Measurements from ENCODE around the gene ZIC4. TPM values are rescaled to one million over a fixed set of nuclear protein-coding genes. Genes with fewer than 3 reads are reported as not detected.

Gene ZIC4
- polyA plus RNA-seq, 1 of the 3 experiments (the other 2 are of a cell fraction) = 1.3 TPM

DNA sequence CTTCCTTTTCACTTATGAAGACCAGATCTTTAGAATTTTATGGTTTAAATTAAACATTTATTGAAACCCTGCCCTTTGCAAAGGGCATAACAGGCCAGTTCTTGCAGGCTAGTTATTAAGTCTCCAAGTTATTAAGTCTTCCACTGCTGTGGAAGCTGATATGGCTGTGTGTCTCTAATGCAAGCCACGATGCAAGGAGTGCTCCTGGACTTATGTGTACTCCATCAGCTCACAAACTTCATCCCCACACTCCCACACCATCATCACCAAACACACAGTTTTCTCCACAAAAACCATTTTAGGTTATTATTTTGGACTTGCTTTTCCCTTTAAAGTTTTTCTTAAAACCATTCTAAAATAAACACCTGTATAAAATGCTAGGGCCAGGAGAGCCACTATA lies 62.4 kb downstream of the ZIC4 start:
- no peak overlapping the region for H3K4me3 ChIP-seq (ENCODE audit: low read depth in 2 of 2, low read length in 1 of 2)
- H3K27me3 ChIP-seq (ENCODE audit: insufficient read depth) = no peaks in the 10 kb centered on the region; the same call in 1 of the 2 replicates
- 9% methylated on average over 1 of the region's 1 CpG for WGBS (ENCODE audit: low lambda C conversion rate)
- no peaks in the 10 kb centered on the region for H3K4me1 ChIP-seq (ENCODE audit: control insufficient read depth in 1 of 2, insufficient read depth in 2 of 2, low read depth in 1 of 2, low read length in 1 of 2)
- no peak overlapping the region for H3K27ac ChIP-seq (ENCODE audit: low read depth in 2 of 2, low read length in 1 of 2)
- no peaks in the 10 kb centered on the region for H3K9me3 ChIP-seq
- TF ChIP-seq NFIC (IDR thresholded peaks at IDR 0.05; ENCODE audit: borderline replicate concordance) (no peak), TCF12 (IDR thresholded peaks at IDR 0.05) (no peak), FOSL2 (IDR thresholded peaks at IDR 0.05; ENCODE audit: borderline replicate concordance, low read depth) (no peak), RAD21 (IDR thresholded peaks at IDR 0.05; ENCODE audit: low read length) (no peak), CHD2 (IDR thresholded peaks at IDR 0.05; ENCODE audit: low read length, partially characterized antibody) (no peak), YY1 (IDR thresholded peaks at IDR 0.05; ENCODE audit: low read depth) (no peak), POLR2AphosphoS5 (IDR thresholded peaks at IDR 0.05; ENCODE audit: low read depth, low read length) (no peak), SMC3 (IDR thresholded peaks at IDR 0.05; ENCODE audit: low read depth, low read length) (no peak), RFX5 (IDR thresholded peaks at IDR 0.05; ENCODE audit: low read length) (no peak), TEAD4 (IDR thresholded peaks at IDR 0.05; ENCODE audit: borderline replicate concordance, insufficient read depth) (no peak)
- TF ChIP-seq, protein P1, sequence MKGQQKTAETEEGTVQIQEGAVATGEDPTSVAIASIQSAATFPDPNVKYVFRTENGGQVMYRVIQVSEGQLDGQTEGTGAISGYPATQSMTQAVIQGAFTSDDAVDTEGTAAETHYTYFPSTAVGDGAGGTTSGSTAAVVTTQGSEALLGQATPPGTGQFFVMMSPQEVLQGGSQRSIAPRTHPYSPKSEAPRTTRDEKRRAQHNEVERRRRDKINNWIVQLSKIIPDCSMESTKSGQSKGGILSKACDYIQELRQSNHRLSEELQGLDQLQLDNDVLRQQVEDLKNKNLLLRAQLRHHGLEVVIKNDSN (IDR thresholded peaks at IDR 0.05; ENCODE audit: borderline replicate concordance, low read depth) = no peak
- TF ChIP-seq, protein P2, sequence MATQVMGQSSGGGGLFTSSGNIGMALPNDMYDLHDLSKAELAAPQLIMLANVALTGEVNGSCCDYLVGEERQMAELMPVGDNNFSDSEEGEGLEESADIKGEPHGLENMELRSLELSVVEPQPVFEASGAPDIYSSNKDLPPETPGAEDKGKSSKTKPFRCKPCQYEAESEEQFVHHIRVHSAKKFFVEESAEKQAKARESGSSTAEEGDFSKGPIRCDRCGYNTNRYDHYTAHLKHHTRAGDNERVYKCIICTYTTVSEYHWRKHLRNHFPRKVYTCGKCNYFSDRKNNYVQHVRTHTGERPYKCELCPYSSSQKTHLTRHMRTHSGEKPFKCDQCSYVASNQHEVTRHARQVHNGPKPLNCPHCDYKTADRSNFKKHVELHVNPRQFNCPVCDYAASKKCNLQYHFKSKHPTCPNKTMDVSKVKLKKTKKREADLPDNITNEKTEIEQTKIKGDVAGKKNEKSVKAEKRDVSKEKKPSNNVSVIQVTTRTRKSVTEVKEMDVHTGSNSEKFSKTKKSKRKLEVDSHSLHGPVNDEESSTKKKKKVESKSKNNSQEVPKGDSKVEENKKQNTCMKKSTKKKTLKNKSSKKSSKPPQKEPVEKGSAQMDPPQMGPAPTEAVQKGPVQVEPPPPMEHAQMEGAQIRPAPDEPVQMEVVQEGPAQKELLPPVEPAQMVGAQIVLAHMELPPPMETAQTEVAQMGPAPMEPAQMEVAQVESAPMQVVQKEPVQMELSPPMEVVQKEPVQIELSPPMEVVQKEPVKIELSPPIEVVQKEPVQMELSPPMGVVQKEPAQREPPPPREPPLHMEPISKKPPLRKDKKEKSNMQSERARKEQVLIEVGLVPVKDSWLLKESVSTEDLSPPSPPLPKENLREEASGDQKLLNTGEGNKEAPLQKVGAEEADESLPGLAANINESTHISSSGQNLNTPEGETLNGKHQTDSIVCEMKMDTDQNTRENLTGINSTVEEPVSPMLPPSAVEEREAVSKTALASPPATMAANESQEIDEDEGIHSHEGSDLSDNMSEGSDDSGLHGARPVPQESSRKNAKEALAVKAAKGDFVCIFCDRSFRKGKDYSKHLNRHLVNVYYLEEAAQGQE (IDR thresholded peaks at IDR 0.05; ENCODE audit: low read depth, low read length) = no peak
- ChIA-PET CTCF (interaction anchor here (1.0 kb wide), 1 partner anchor 18 kb away, joined by 3 read pairs; no protein-coding TSS in a partner anchor), POLR2A (no interaction called here)
- H3K4me2 ChIP-seq = no peak overlapping the region; the same call in 1 of the 2 replicates
- no peaks in the 10 kb centered on the region for H3K9me2 ChIP-seq
- no peaks in the 10 kb centered on the region for H3F3A ChIP-seq (replicated peaks; ENCODE audit: insufficient read depth)
- no peaks in the 10 kb centered on the region for H4K20me1 ChIP-seq (ENCODE audit: insufficient read depth)
- no peak overlapping the region for H2AFZ ChIP-seq (ENCODE audit: low read depth)
- no peak overlapping the region for H3K9ac ChIP-seq
- H3K79me2 ChIP-seq (ENCODE audit: insufficient read depth) = no peaks in the 10 kb centered on the region
- H3K36me3 ChIP-seq (replicated peaks in 1 of 2; ENCODE audit: control insufficient read depth in 1 of 2, insufficient read depth in 2 of 2, low read length in 1 of 2) = no peaks in the 10 kb centered on the region
- DNase-seq = no peak

DNA sequence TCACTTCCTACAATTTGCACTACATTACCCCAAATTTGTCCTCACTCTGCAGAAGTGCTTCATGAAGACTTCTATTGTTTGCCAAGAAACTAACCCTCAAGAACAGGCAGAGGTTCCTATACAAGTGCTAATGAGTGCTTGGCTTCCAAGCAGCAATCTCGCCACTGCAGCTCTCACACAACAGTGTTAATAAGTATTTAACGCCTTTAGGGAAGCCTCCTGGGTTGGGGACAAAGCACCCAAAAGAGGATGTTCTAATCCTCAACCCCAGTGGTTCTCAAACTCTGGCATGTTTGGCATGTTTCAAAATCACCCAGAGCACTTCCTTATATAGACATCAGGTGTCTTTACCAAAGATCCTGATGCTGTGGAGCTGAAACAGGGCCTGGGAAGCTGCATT lies 64.6 kb downstream of the ZIC4 start:
- no peaks in the 10 kb centered on the region for H3K9me3 ChIP-seq
- H3K4me3 ChIP-seq (ENCODE audit: low read depth in 2 of 2, low read length in 1 of 2) = no peak overlapping the region
- TF ChIP-seq EZH2phosphoT487 (IDR thresholded peaks at IDR 0.05; ENCODE audit: borderline replicate concordance, low read depth) (no peak), POLR2AphosphoS5 (IDR thresholded peaks at IDR 0.05; ENCODE audit: low read depth, low read length) (no peak), SIN3A (IDR thresholded peaks at IDR 0.05; ENCODE audit: borderline replicate concordance, low read depth, low read length) (no peak), GATA2 (CRISPR knock-in tag; IDR thresholded peaks at IDR 0.05) (no peak), TAF1 (IDR thresholded peaks at IDR 0.05; ENCODE audit: borderline replicate concordance, low read depth, low read length) (no peak), NRF1 (IDR thresholded peaks at IDR 0.05; ENCODE audit: low read depth, low read length) (no peak), YY1 (IDR thresholded peaks at IDR 0.05; ENCODE audit: low read depth) (no peak), SMC3 (IDR thresholded peaks at IDR 0.05; ENCODE audit: low read depth, low read length) (no peak)
- TF ChIP-seq, protein P3, sequence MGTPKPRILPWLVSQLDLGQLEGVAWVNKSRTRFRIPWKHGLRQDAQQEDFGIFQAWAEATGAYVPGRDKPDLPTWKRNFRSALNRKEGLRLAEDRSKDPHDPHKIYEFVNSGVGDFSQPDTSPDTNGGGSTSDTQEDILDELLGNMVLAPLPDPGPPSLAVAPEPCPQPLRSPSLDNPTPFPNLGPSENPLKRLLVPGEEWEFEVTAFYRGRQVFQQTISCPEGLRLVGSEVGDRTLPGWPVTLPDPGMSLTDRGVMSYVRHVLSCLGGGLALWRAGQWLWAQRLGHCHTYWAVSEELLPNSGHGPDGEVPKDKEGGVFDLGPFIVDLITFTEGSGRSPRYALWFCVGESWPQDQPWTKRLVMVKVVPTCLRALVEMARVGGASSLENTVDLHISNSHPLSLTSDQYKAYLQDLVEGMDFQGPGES (IDR thresholded peaks at IDR 0.05; ENCODE audit: low read depth, low read length) = no peak
- no peak overlapping the region for H3K4me2 ChIP-seq
- H3K9ac ChIP-seq = no peak overlapping the region
- no peaks in the 10 kb centered on the region for H4K20me1 ChIP-seq (ENCODE audit: insufficient read depth)
- no peaks in the 10 kb centered on the region for H3K79me2 ChIP-seq (ENCODE audit: insufficient read depth)
- DNase-seq = no peak
- H3K36me3 ChIP-seq (replicated peaks in 1 of 2; ENCODE audit: control insufficient read depth in 1 of 2, insufficient read depth in 2 of 2, low read length in 1 of 2) = no peaks in the 10 kb centered on the region
- H3K4me1 ChIP-seq (ENCODE audit: control insufficient read depth in 1 of 2, insufficient read depth in 2 of 2, low read depth in 1 of 2, low read length in 1 of 2) = no peaks in the 10 kb centered on the region
- POLR2A ChIA-PET = no interaction called here
- WGBS (ENCODE audit: low lambda C conversion rate) = 24% methylated on average over 2 of the region's 2 CpGs
- CTCF ChIA-PET = no interaction called here
- H3K27me3 ChIP-seq (ENCODE audit: insufficient read depth) = no peaks in the 10 kb centered on the region; the same call in 1 of the 2 replicates
- no peak overlapping the region for H3K27ac ChIP-seq (ENCODE audit: low read depth in 2 of 2, low read length in 1 of 2)
- H3K9me2 ChIP-seq = no peaks in the 10 kb centered on the region
- H2AFZ ChIP-seq (ENCODE audit: low read depth) = no peak overlapping the region
- H3F3A ChIP-seq (replicated peaks; ENCODE audit: insufficient read depth) = no peaks in the 10 kb centered on the region
